IPS-18a (cell line): Measurements from ENCODE around the gene TMEM134.
"Not testable (repeated sequence)": the region's sequence is repeated elsewhere in the genome, so short reads cannot be mapped to it uniquely, and the experiment has no call there.

ENCODE experiments used
- H3K27ac ChIP-seq: one replicate; pipeline ENCODE4 v1.5.1; 2013; ENCODE audit warnings: low read length
- H3K27me3 ChIP-seq: one replicate; pipeline ENCODE4 v1.6.1; 2013; ENCODE audit warnings: mild to moderate bottlenecking, low read length; ENCODE audit not compliant: control insufficient read depth, insufficient read depth
- H3K36me3 ChIP-seq: one replicate; pipeline ENCODE4 v1.6.1; 2013; ENCODE audit warnings: low read depth, low read length; ENCODE audit not compliant: control insufficient read depth
- H3K4me1 ChIP-seq: one replicate; pipeline ENCODE4 v1.6.1; 2013; ENCODE audit warnings: low read depth, low read length; ENCODE audit not compliant: control insufficient read depth
- H3K4me3 ChIP-seq: one replicate; pipeline ENCODE4 v1.5.1; 2013; ENCODE audit warnings: low read length
- H3K9ac ChIP-seq: one replicate; pipeline ENCODE4 v1.6.1; 2013; ENCODE audit warnings: mild to moderate bottlenecking, low read length, moderate library complexity
- H3K9me3 ChIP-seq: one replicate; pipeline ENCODE4 v1.6.1; 2013; ENCODE audit warnings: low read depth, low read length; ENCODE audit not compliant: control insufficient read depth

The TMEM134 gene

DNA sequence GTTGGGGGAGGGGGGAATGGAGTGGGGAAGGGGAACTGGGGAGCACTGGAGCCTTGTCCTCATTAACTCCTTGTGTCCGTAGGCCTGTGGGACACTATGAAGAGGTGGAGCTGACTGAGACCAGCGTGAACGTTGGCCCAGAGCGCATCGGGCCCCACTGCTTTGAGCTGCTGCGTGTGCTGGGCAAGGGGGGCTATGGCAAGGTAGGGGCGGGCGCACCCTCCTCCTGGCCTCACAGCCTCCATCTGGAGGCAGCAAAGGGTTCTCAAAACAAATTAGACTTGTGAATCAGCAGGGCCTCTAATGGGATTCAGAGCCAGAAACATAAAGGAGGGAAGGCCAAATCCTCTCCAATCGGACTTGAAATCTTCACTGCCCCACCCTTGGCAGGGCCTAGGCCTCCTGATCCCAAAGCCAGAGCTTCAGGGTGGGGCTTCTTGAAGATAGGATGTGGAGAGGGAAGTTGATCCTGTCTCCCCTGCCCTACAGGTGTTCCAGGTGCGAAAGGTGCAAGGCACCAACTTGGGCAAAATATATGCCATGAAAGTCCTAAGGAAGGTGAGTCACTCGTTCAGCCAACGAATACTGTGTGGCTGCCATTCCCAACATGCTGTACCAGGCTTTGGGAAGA, 39.9 kb downstream of the TMEM134 start:
- H3K9ac ChIP-seq, result peak overlapping the region; percentile 80
- no peak overlapping the region for H3K27ac ChIP-seq
- peak overlapping the region; percentile 92 for H3K4me3 ChIP-seq
- H3K4me1 ChIP-seq, result no peaks in the 10 kb centered on the region
- no peaks in the 10 kb centered on the region for H3K27me3 ChIP-seq
- no peaks in the 10 kb centered on the region for H3K9me3 ChIP-seq
- H3K36me3 ChIP-seq, result peaks cover 13% of the 10 kb centered on the region

DNA sequence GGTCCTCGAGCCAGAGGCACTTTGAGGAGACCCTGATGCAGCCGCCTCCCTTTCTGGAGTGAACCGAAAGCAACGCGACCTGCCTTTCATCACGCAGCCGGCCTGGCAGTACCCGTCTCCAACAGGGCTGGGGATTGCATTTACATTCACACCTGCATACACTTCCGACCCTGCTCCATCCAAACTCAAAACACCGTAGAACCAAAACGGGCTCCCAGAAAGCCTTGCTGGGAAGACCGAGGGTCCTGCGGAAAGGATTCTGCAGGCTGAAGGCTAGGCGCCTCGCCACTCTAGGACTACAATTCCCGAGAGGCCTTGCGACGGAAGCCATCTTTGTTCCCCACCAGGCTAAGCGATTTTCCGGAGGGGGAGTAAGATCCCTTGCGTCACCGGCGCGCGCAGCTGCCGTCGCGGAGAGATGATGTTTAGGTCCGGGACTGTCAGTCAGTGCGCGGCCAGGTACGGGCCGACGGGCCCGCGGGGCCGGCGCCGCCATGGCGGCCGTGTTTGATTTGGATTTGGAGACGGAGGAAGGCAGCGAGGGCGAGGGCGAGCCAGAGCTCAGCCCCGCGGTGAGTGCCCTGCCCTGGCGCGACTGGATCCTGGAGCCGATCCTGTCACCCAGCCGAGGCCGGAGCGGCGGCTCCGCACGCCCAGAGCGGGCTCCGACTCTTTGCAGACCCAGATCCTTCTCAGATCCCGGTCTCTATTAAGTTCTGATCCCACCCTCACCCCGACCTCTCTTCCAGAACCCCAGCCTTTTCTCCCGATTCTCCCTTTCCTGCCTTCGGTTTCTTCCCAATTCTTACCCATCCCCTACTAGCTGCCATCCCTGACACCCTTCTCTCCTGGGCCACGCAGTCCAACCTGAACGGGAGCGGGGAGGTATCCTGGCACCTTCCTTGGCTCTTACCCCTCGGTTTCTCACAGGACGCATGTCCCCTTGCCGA, 40.7 kb downstream of the TMEM134 start, which contains the start of gene RPS6KB2:
TSS of gene RPS6KB2 (plus strand) at position 443 of the 950 bp plus-strand sequence. CDS start at position 495, 52 bp downstream.
- H3K36me3 ChIP-seq, result peaks cover 7% of the 10 kb centered on the region
- H3K4me1 ChIP-seq, result no peaks in the 10 kb centered on the region
- no peaks in the 10 kb centered on the region for H3K9me3 ChIP-seq
- no peaks in the 10 kb centered on the region for H3K27me3 ChIP-seq
- H3K9ac ChIP-seq, result peak within 1 kb of the TSS; percentile 80
- peak within 1 kb of the TSS; percentile 92 for H3K4me3 ChIP-seq
- no peak within 1 kb of the TSS for H3K27ac ChIP-seq

DNA sequence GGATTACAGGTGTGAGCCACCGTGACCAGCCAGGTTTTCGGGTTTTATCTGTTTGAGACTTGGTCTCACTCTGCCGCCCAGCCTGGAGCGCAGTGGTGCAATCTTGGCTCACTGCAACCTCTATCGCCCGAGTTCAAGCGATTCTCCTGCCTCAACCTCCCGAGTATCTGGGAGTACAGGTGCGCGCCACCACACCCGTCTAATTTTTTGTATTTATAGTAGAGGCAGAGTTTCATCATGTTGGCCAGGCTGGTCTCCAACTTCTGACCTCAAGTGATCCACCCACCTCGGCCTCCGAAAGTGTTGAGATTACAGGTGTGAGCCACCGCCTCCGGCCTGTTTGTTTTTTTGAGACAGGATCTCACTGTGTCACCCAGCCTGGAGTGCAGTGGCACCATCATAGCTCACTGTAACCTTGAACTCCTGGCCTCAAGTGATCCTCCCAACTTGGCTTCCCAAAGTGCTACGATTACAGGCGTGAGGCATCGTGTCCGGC, 41.6 kb downstream of the TMEM134 start:
- not testable (repeated sequence) for H3K36me3 ChIP-seq, H3K27ac ChIP-seq, H3K4me1 ChIP-seq, H3K9me3 ChIP-seq, H3K27me3 ChIP-seq
- Histone ChIP-seq H3K4me3 (peak overlapping the region; percentile 92), H3K9ac (peak overlapping the region; percentile 65)

DNA sequence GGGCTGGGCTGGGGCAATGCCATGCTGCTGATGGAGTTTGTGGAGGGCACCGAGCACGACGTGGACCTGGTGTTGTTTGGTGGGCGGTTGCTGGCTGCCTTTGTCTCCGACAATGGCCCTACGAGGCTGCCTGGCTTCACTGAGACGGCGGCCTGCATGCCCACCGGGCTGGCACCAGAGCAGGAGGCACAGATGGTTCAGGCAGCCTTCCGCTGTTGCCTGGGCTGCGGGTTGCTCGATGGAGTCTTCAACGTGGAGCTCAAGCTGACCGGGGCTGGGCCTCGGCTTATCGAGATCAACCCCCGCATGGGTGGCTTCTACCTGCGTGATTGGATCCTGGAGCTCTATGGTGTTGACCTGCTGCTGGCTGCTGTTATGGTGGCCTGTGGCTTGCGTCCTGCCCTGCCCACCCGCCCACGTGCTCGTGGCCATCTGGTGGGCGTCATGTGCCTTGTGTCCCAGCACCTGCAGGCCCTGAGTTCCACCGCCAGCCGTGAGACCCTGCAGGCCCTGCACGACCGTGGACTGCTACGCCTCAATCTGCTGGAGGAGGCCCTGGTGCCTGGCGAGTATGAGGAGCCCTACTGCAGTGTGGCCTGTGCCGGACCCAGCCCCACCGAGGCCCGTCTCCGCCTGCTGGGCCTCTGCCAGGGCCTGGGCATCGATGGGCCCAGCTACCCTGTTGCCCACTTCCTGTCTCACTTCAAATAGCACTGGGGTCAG, 45.0 kb downstream of the TMEM134 start:
- Histone ChIP-seq H3K27ac (no peak overlapping the region), H3K27me3 (peaks cover 9% of the 10 kb centered on the region), H3K4me3 (no peak overlapping the region), H3K9me3 (no peaks in the 10 kb centered on the region), H3K9ac (no peak overlapping the region), H3K36me3 (no peaks in the 10 kb centered on the region), H3K4me1 (no peaks in the 10 kb centered on the region)

DNA sequence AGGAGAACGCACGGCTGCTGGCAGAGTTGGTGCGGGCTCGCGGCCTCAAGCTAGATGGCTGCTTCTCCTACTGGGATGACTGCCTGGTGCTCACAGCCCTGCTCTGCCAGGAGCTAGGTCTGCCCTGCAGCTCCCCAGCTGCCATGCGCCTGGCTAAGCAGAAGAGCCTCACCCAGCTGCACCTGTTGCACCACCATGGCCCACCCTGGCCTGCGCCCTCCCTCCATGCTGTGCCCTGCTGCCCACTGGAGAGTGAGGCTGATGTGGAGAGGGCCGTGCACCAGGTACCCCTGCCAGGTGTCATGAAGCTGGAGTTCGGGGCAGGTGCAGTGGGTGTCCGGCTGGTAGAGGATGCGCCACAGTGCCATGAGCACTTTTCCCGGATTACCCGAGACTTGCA, 45.6 kb downstream of the TMEM134 start:
- no peak overlapping the region for H3K27ac ChIP-seq
- H3K4me3 ChIP-seq, result no peak overlapping the region
- H3K9ac ChIP-seq, result no peak overlapping the region
- no peaks in the 10 kb centered on the region for H3K9me3 ChIP-seq
- no peaks in the 10 kb centered on the region for H3K4me1 ChIP-seq
- peaks cover 9% of the 10 kb centered on the region for H3K27me3 ChIP-seq
- no peaks in the 10 kb centered on the region for H3K36me3 ChIP-seq

DNA sequence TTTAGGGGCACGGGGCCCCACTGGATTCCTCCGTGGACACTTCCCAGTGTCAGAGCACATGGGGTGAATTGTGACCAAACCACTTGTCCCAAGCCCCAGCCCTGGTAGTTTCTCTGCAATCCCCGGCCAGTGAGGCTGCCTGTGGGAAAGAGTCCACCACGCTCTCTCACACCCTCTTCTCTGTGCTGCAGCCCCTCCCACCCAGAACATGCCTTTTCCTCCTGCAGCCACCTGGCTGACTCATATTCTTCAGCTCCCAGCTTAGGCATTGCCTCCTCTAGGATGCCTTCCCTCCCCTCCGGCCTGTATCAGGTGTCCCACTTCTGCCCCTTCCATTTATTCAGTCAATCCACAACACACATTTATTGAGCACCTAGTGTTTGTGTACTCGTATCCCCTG, 46.2 kb downstream of the TMEM134 start:
- H3K27me3 ChIP-seq, result peaks cover 9% of the 10 kb centered on the region
- no peak overlapping the region for H3K9ac ChIP-seq
- H3K4me3 ChIP-seq, result no peak overlapping the region
- no peak overlapping the region for H3K27ac ChIP-seq
- no peaks in the 10 kb centered on the region for H3K9me3 ChIP-seq
- H3K36me3 ChIP-seq, result no peaks in the 10 kb centered on the region
- H3K4me1 ChIP-seq, result no peaks in the 10 kb centered on the region

DNA sequence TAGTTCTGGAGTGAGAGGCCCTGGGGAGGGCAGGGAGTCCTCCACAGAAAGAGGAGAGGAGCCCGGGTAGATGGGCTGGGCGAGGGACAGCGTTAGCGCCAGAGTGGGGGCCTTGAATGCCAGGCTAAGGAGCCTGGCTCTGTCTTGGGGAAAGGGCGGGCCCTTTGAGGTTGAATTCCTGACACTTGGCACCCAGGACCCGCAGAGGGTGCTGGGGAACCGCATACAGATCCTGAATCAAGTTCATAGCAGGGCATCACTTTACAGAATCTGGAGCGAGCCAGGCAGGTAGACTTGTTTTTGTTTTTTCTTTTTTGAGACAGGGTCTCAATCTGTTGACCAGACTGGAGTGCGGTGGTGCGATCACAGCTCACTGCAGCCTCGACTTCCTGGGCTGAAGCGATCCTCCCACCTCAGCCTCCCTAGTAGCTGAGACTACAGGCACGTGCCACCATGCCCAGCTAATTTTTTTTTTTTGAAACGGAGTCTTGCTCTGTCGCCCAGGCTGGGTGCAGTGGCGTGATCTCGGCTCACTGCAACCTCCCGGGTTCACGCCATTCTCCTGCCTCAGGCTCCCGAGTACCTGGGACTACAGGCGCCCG, 47.5 kb downstream of the TMEM134 start:
- Histone ChIP-seq H3K27ac (no peak overlapping the region), H3K9me3 (no peaks in the 10 kb centered on the region), H3K4me1 (no peaks in the 10 kb centered on the region), H3K4me3 (peak overlapping the region; percentile 28), H3K9ac (no peak overlapping the region), H3K36me3 (no peaks in the 10 kb centered on the region), H3K27me3 (peaks cover 9% of the 10 kb centered on the region)

DNA sequence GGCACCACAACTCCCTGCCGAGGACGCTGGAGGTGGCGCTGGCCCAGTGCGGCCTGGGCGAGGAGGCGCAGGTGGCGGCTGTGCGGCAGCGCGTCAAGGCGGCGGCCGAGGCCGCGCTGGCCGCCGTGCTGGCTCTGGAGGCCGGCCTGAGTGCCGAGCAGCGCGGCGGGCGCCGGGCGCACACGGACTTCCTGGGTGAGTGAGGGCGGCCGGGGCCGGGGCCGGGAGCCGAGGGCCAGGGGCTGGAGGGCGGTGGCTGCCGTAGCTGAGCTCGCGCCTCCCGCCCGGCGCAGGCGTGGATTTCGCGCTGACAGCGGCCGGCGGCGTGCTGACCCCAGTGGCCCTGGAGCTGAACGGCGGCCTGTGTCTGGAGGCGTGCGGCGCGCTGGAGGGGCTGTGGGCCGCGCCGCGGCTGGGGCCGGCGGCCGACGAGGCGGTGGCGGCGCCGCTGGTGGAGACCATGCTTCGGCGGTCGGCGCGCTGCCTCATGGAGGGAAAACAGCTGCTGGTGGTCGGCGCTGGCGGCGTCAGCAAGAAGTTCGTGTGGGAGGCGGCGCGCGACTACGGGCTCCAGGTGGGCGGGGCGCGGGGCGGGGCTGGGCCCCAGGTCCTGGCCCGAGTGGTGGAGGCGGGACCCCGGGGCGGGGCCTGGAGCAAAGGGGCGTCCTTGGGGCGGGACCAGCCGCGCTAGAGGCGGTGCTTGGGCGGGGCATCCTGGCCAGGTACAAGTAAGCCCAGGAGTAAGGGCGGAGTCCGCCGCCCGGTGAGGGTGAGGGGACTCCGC, 48.2 kb downstream of the TMEM134 start:
- Histone ChIP-seq H3K4me1 (no peaks in the 10 kb centered on the region), H3K9ac (peak overlapping the region; percentile 27), H3K4me3 (peak overlapping the region; percentile 47), H3K9me3 (no peaks in the 10 kb centered on the region), H3K27me3 (peaks cover 11% of the 10 kb centered on the region), H3K36me3 (no peaks in the 10 kb centered on the region), H3K27ac (no peak overlapping the region)

DNA sequence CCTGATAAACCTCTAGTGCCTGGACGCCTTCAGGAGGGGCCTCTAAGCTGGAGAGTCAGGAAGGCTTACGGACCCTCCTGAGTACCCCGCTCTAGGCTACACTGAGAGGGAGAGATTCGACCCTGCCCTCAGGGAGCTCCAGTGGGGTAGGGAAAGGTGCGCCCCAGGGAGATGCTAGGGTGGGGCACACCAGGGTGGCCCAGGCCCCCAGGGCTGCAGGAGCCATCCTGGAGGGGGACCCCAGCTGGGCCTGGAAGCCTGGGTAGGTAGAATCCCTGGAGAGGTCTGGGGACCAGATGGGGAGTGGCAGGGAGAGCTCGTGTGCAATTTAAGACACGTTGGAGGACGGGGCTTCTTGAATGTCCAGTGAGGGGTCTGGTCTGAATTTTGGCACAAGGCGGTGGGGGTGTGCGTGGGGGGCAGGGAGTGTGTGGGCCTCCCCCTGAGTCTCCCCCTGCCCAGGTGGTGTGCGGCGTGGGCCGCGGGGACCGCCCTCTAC, 48.9 kb downstream of the TMEM134 start:
- no peaks in the 10 kb centered on the region for H3K4me1 ChIP-seq
- peak overlapping the region; percentile 27 for H3K9ac ChIP-seq
- H3K27me3 ChIP-seq, result peaks cover 13% of the 10 kb centered on the region
- peak overlapping the region; percentile 47 for H3K4me3 ChIP-seq
- H3K36me3 ChIP-seq, result no peaks in the 10 kb centered on the region
- no peaks in the 10 kb centered on the region for H3K9me3 ChIP-seq
- H3K27ac ChIP-seq, result no peak overlapping the region

DNA sequence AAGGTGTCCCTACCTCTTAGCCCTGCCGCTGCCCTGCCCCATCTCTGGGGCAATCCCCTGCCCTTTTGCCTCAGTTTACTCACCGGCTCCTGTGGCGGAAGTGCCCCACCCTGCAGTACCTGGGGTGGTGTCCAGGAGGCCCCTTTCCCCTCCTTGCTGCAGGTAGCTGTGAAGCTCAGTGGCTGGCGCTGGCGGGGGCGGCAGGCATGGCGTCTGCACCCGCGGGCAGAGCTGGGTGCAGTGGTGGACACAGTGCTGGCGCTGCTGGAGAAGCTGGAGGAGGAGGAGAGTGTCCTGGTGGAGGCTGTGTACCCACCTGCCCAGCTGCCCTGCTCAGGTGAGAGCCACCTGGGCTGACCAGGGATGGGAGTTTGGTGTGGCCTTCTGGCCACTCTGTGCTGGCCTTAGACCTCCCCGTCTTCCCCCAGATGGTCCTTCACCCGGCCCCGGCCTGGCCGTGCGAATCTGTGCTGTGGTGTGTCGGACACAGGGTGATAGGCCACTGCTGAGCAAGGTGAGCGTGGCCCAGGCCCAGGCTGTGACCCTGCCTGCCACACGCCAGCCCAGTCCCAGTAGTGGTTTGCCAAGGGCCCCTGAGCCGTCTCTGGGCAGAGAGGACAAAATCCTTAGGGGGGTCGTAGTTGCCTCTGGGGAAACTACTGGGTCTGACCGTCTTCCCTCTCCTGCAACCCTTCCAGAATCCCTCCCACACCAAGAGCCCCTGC, 49.6 kb downstream of the TMEM134 start:
- no peaks in the 10 kb centered on the region for H3K9me3 ChIP-seq
- no peak overlapping the region for H3K9ac ChIP-seq
- no peak overlapping the region for H3K27ac ChIP-seq
- H3K27me3 ChIP-seq, result peaks cover 19% of the 10 kb centered on the region
- H3K4me3 ChIP-seq, result no peak overlapping the region
- no peaks in the 10 kb centered on the region for H3K36me3 ChIP-seq
- no peaks in the 10 kb centered on the region for H3K4me1 ChIP-seq
